WTC11 (cell line): ENCODE results near the gene RFTN1.

Experiments
- ATF3 ChIP-seq: sonication (generic); formaldehyde crosslinking; conservative IDR thresholded peaks from 2 replicates; pipeline ENCODE4 v1.8.1; 2022; ENCODE audit warnings: mild to moderate bottlenecking, missing genetic modification reagents
- ZNF219 ChIP-seq: sonication (generic); formaldehyde crosslinking; IDR thresholded peaks from 2 replicates; pipeline ENCODE4 v1.8.0; 2023; ENCODE audit warnings: missing genetic modification reagents, mild to moderate bottlenecking, borderline replicate concordance
- TF ChIP-seq, protein P1 (sequence below): fragments of 200-600 bp; IDR thresholded peaks from 2 replicates; pipeline ENCODE4 v1.8.0; 2022; ENCODE audit warnings: antibody characterized with exemption

- TF ChIP-seq, protein P1, sequence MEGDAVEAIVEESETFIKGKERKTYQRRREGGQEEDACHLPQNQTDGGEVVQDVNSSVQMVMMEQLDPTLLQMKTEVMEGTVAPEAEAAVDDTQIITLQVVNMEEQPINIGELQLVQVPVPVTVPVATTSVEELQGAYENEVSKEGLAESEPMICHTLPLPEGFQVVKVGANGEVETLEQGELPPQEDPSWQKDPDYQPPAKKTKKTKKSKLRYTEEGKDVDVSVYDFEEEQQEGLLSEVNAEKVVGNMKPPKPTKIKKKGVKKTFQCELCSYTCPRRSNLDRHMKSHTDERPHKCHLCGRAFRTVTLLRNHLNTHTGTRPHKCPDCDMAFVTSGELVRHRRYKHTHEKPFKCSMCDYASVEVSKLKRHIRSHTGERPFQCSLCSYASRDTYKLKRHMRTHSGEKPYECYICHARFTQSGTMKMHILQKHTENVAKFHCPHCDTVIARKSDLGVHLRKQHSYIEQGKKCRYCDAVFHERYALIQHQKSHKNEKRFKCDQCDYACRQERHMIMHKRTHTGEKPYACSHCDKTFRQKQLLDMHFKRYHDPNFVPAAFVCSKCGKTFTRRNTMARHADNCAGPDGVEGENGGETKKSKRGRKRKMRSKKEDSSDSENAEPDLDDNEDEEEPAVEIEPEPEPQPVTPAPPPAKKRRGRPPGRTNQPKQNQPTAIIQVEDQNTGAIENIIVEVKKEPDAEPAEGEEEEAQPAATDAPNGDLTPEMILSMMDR = no peak
- no peak for TF ChIP-seq ATF3 (CRISPR knock-in tag)
- TF ChIP-seq ZNF219 (CRISPR knock-in tag) = no peak
These were observed 15.8 kb upstream of the RFTN1 start for GRCh38 chr3:16529264-16529663.
